ENCODE measurements around the gene AFF3.
A peak's percentile ranks its signal among the peaks of the same experiment; 100 is the strongest.

The AFF3 gene

GRCh38 chr2:100070078-100070477 lies 72.3 kb downstream of the AFF3 start:
- DNase-seq (ENCODE audit: low read depth), result no peak

DNA sequence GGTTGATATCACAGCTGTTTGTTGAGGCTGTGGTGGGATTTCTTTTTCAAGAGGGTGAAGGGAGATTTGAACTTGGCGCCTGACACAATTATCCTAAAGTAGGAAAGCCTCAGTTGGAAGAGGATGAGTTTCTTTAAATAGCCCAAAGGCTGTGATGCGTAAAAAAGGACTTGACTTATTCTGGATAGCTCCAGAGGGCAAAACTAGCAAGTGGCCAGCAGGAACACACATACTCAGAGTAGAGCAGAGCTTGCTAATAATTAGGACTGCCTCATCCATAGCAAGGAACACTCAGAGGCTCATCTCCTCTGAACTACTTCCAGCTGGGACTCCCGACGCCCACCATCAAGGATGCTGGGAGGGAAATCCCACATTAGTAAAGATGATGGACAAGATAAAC lies 74.0 kb downstream of the AFF3 start:
- DNase-seq (ENCODE audit: low read depth), result no peak

GRCh38 chr2:100067784-100068183 lies 74.6 kb downstream of the AFF3 start:
- no peak for DNase-seq (ENCODE audit: low read depth)

GRCh38 chr2:100066856-100067255 lies 75.5 kb downstream of the AFF3 start:
- no peak for DNase-seq (ENCODE audit: low read depth)

DNA sequence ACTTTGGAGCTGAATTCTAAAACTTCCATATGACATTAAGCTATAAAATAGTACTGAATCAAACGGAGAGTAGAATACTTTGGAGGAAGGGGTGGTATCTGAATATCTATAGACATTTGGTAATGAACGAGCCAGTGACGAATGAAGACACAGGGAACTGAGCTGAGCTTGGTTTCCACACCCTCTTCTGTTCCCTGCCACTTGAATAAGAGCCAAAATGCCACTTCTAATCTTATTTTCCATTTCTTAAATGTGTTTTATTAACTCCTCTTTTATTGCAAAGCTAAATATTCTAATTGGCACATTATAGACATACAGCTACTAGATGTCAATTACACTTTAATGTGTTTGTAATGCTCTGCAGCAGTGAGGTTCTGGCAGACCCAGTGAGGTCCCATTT lies 76.1 kb downstream of the AFF3 start:
- no peak for DNase-seq (ENCODE audit: low read depth)

DNA sequence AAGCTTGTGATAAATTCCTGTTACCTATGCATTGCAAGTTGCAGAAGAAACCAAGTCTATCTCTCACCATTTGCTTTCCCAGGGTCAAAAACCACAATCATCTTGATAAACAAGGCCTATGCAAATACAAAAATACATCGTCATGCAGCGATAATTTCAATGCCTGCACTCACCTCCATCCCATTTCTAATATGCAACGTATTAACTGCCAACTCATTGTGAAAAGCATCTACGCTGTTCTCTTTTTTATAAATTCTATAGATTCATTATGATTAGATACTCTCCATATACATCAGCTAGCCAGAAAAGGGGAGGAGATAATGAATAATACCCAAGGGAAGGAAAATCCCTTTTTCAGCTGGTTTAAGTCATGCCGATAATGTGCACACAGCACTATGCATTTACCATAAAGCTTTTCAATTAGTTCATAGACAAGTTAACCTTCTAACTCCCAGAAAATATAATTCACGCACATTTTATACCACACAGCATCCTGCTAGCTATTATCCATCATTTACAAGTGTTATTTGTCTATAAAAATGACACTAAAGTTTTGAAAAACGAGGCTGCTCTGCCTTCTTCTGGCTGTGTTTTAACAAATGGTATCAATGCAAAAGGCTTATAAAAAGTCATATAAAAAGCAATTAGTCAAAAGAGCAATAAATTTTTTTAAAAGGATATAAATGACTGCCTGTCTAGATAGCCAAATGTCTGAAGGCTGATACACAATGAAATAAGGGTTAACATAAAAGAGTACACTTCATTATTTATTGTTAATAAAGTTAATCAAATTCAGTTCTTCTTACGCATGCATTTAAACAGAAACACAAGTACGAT lies 77.6 kb downstream of the AFF3 start:
- DNase-seq (ENCODE audit: low read depth), result no peak

- no peak for DNase-seq (ENCODE audit: low read depth)
Measured at GRCh38 chr2:100064165-100064564, 78.2 kb downstream of the AFF3 start.

- DNase-seq (ENCODE audit: low read depth), result no peak
Measured at GRCh38 chr2:100063459-100063953, 78.9 kb downstream of the AFF3 start.

GRCh38 chr2:100062336-100062735 lies 80.1 kb downstream of the AFF3 start:
- DNase-seq (ENCODE audit: low read depth), result no peak

- no peak for DNase-seq (ENCODE audit: low read depth)
Measured at GRCh38 chr2:100060875-100061274, 81.5 kb downstream of the AFF3 start.

DNA sequence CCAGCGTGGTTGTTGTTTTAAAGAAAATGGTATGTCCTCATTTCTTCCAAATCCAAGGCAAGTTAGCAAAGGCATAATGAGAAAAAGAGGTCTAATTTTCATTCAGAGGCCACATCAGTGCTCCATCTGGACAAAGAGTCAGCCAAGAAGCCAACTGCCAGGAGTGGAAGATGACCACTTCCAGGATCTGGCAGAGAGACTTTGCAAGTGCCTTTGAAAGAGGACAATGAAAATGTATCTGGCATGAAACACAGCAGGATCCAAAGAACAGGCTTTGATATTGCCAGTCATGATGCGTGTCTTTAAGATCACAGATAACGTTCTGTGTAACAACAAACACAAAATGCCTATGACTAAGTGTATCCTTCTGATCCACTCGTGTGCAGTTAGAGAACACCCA lies 82.8 kb downstream of the AFF3 start:
- no peak for DNase-seq (ENCODE audit: low read depth)

GRCh38 chr2:100057901-100058261 lies 84.5 kb downstream of the AFF3 start:
- peak; percentile 11 for DNase-seq (ENCODE audit: low read depth)

- no peak for DNase-seq (ENCODE audit: low read depth)
Measured at GRCh38 chr2:100054426-100054825, 88.0 kb downstream of the AFF3 start.

DNA sequence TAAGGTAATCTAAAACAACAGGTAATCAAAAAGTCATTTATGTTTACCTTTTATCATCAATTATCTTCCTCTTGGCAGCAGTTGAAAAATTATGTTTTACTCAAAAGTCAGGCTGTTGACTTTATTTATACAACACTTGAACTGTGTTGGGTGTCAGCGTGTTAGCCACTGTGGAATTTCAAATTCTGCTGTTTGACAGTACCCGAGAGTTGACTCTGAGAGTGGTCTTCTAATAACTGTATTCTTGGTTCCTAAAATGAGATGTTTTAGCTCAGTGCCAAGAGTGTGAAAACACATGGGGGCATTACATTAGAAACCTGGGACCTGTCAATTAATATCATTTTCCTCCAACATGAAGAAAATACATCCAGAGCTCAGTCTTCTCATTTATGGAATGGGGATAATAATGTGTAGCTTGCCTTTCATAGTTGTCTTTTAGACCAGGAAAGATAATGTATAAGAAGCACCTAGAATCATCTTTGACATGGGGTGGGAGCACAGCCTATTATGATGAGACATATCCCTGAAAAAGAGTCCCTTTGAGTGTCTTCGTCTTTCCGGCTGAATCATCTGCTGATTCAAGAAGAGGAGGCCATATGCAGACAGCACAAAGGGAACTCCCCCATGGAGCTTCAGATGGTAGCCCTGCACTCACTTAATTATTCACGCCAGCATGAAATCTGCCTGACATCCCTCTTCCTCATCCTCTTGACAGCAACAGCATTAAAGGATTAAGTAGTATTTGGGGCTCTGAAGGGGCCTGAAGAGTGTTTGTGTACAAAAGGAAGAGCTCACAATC lies 89.1 kb downstream of the AFF3 start:
- DNase-seq (ENCODE audit: low read depth), result no peak

GRCh38 chr2:100052650-100053049 lies 89.7 kb downstream of the AFF3 start:
- no peak for DNase-seq (ENCODE audit: low read depth)

- no peak for DNase-seq (ENCODE audit: low read depth)
Measured at GRCh38 chr2:100051253-100051652, 91.1 kb downstream of the AFF3 start.

DNA sequence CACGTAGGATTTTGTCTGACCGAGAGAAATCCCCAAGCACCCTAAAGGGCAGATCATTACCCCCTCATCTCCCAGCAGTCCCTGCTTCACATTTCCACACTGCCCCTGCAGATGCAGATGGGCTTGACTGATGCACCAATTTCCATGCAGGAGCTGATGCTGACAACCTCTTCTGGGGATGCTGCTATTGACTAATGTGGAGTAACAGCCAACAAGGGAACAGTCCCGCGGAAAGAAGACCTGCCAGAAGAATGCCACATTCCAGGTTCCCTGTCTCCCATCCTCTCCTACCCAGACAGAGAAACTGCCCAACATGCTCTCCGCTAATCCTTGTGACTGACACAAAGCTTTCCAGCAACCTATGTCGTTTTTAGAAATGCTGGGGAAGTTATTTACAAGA lies 91.7 kb downstream of the AFF3 start:
- DNase-seq (ENCODE audit: low read depth), result no peak

DNA sequence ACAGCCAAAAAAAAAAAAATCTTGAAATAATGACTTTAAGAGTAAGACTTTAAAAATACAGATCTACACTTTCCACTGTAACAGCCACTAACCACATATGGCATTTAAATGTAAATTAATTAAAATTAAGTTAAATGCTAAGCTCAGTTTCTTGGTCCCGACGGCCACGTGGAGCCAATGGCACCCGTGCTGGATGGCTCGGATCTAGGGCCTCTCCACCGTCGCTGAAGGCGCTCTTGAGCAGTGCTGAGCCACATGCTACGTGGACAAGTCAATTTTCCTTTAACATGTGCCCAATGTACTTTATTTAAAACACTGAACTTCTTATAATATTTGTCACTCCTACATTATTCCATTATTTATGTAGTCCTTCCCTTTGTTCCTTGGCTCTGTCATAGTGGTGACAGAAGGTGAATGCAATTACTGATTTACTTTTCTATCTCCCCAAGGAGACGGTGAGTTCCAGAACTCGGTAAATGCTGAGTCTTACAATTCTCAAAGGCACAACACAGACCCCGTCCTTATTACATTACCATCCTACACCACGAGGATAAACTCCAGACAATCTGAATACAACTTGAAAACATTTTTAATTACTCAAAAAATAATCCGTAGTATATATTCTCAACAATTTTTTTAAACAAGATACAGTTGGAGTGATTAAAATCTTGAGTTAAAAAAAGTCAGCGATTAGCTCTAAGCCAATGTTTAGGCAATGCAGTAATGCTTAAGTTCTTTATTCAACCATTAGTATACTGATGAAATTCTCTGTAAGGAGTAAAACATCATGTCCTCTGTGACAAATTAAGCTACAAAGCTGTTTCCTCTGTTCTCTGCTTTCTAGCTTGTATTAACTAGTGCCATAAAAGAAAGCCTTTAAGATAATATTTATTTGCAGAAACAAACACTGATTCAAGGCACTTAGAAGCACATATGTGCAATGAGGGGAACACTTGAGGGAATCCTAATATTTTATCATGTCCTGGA lies 95.1 kb downstream of the AFF3 start:
- DNase-seq (ENCODE audit: low read depth), result no peak

DNA sequence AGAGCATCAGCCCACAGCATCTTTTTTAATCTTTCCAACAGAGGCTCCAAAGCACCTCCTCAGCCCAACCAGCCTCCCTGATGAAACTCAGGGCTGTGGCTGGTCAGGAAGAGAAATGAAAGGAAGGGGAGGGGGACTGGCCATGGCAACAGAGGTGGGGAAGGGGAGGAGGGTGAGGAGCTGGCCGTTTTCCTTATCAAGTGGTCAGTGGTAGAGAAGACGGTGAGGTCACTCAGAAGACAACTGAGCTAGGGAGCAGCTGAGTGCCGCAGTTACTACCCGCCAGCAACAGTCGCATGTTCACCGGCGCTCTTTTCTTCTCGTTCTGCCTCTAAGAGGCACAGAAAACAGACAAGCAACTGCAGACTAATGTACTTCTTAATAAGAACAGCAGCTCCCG lies 97.4 kb downstream of the AFF3 start:
- no peak for DNase-seq (ENCODE audit: low read depth)

DNA sequence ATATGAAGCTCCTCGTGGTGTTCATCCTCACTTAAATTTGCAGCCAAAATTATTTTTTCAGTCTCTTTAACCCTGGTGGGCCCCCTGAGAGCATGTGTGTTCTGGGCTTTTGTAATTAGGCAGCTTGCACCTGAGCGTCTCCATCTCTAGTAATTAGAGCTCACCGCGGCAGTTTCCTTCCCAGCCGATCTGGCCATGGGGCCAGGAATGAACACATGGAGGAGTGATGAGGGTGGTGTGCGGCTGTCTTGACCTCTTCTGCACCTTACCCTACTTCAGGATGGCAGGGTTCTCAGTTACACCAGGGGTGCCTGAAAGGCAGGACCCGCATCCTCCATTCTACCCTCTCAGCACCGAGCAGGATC lies 98.5 kb downstream of the AFF3 start:
- DNase-seq (ENCODE audit: low read depth), result no peak

GRCh38 chr2:100043081-100043890 lies 99.1 kb downstream of the AFF3 start:
- no peak for DNase-seq (ENCODE audit: low read depth)
